WTC11 (cell line): ENCODE measurements around the gene ANO8. TPM values are rescaled to one million over a fixed set of nuclear protein-coding genes. Genes with fewer than 3 reads are reported as not detected.

Source experiments
- ELF4 ChIP-seq: sonication (generic); formaldehyde crosslinking; IDR thresholded peaks from 2 replicates; pipeline ENCODE4 v1.8.1; 2022; ENCODE audit warnings: low read depth, mild to moderate bottlenecking, moderate library complexity, missing genetic modification reagents
- EMX1 ChIP-seq: fragments of 250-450 bp; sonication (Bioruptor Pico); IDR thresholded peaks from 2 replicates; pipeline ENCODE4 v1.8.0; 2021; ENCODE audit warnings: mild to moderate bottlenecking
- GRHL2 ChIP-seq: fragments of 250-450 bp; sonication (Bioruptor Pico); IDR thresholded peaks from 2 replicates; pipeline ENCODE4 v1.8.0; 2022; ENCODE audit warnings: mild to moderate bottlenecking, moderate library complexity; ENCODE audit not compliant: insufficient replicate concordance, severe bottlenecking
- GTF2I ChIP-seq: fragments of 250-450 bp; sonication (Bioruptor Pico); conservative IDR thresholded peaks from 2 replicates; pipeline ENCODE4 v1.4.0; 2021; ENCODE audit warnings: mild to moderate bottlenecking
- NFATC4 ChIP-seq: fragments of 250-450 bp; sonication (Bioruptor Pico); IDR thresholded peaks from 2 replicates; pipeline ENCODE4 v1.9.0; 2021; ENCODE audit warnings: mild to moderate bottlenecking
- NR2C2 ChIP-seq: sonication (generic); formaldehyde crosslinking; IDR thresholded peaks from 2 replicates; pipeline ENCODE4 v1.8.0; 2022; ENCODE audit warnings: mild to moderate bottlenecking, missing genetic modification reagents
- PRRX2 ChIP-seq: fragments of 250-450 bp; sonication (Bioruptor Pico); IDR thresholded peaks from 2 replicates; pipeline ENCODE4 v1.8.0; 2021; ENCODE audit warnings: mild to moderate bottlenecking
- TCF7 ChIP-seq: sonication (generic); formaldehyde crosslinking; IDR thresholded peaks from 2 replicates; pipeline ENCODE4 v1.8.0; 2022; ENCODE audit warnings: mild to moderate bottlenecking, low read depth, missing genetic modification reagents, moderate library complexity
- ZNF219 ChIP-seq: sonication (generic); formaldehyde crosslinking; IDR thresholded peaks from 2 replicates; pipeline ENCODE4 v1.8.0; 2023; ENCODE audit warnings: missing genetic modification reagents, mild to moderate bottlenecking, borderline replicate concordance
- ZNF396 ChIP-seq: fragments of 250-450 bp; sonication (Bioruptor Pico); IDR thresholded peaks from 2 replicates; pipeline ENCODE4 v1.8.0; 2021; ENCODE audit warnings: mild to moderate bottlenecking, moderate library complexity, borderline replicate concordance
- ZNF416 ChIP-seq: fragments of 250-450 bp; sonication (Bioruptor Pico); IDR thresholded peaks from 2 replicates; pipeline ENCODE4 v1.9.0; 2021; ENCODE audit warnings: mild to moderate bottlenecking, inconsistent platforms
- ZNF423 ChIP-seq: fragments of 250-450 bp; sonication (Bioruptor Pico); IDR thresholded peaks from 2 replicates; pipeline ENCODE4 v2.1.2; 2022; ENCODE audit warnings: mild to moderate bottlenecking, moderate library complexity
- total RNA-seq: library from RNA; stranded (reverse); gene quantifications from 3 replicates; pipeline ENCODE4 v1.2.3, GENCODE V29; 2021
- TF ChIP-seq, protein P1 (sequence below): sonication (generic); formaldehyde crosslinking; IDR thresholded peaks from 2 replicates; pipeline ENCODE4 v1.8.0; 2023; ENCODE audit warnings: missing genetic modification reagents, mild to moderate bottlenecking, borderline replicate concordance
- TF ChIP-seq, protein P2 (sequence below): sonication (generic); formaldehyde crosslinking; IDR thresholded peaks from 2 replicates; pipeline ENCODE4 v1.8.1; 2022; ENCODE audit warnings: low read depth, mild to moderate bottlenecking, moderate library complexity, missing genetic modification reagents, borderline replicate concordance
- TF ChIP-seq, protein P3 (sequence below): sonication (generic); formaldehyde crosslinking; conservative IDR thresholded peaks from 2 replicates; pipeline ENCODE4 v1.8.1; 2023; ENCODE audit warnings: mild to moderate bottlenecking, low read depth, missing genetic modification reagents, moderate library complexity
- TF ChIP-seq, protein P4 (sequence below): sonication (generic); formaldehyde crosslinking; IDR thresholded peaks from 2 replicates; pipeline ENCODE4 v1.8.0; 2022; ENCODE audit warnings: mild to moderate bottlenecking, missing genetic modification reagents
- TF ChIP-seq, protein P5 (sequence below): sonication (generic); formaldehyde crosslinking; IDR thresholded peaks from 2 replicates; pipeline ENCODE4 v1.8.0; 2023; ENCODE audit warnings: mild to moderate bottlenecking, missing genetic modification reagents
- TF ChIP-seq, protein P6 (sequence below): fragments of 250-450 bp; sonication (Bioruptor Pico); conservative IDR thresholded peaks from 2 replicates; pipeline ENCODE4 v1.9.0; 2021; ENCODE audit warnings: mild to moderate bottlenecking
- TF ChIP-seq, protein P7 (sequence below): sonication (generic); formaldehyde crosslinking; IDR thresholded peaks from 2 replicates; pipeline ENCODE4 v1.8.1; 2023; ENCODE audit warnings: mild to moderate bottlenecking, missing genetic modification reagents

Gene ANO8
- total RNA-seq, 1 experiment from 2014 or later: 32.6 TPM

DNA sequence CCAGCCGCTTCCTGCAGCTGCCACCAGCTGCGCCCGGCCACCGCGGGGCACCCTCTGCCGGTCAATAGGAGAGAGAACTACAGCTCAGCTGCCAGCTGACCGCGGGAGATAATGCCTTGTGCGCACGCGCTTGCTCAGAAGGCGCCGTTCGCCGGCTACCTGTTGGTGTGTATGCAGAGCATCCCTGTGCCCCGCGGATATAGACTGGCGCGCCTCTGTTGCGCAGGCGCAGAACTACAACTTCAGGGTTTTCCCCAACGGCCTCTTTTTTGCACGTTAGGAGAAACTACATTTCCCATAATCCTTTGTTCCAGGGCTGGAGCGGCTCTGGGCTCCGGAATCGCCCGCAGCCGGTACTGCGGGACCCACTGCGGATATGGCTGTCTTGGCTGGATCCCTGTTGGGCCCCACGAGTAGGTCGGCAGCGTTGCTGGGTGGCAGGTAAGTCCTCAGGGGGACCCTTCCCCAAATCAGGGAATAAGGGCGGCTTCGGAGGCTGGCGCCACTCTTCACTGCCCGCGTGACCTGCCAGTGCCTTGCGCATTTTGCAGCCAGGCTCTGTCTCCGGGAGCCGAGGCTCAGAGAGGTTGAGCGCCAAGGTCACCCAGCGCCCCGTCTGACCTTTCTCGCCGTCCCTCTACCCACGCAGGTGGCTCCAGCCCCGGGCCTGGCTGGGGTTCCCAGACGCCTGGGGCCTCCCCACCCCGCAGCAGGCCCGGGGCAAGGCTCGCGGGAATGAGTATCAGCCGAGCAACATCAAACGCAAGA, 29.0 kb downstream of the ANO8 start, which contains the start of gene MRPL34 (continued):
- 0 out of 2 replicates have a peak, but pooled peaks have one; percentile 37 for TF ChIP-seq GTF2I (CRISPR knock-in tag)
- no peak for TF ChIP-seq GRHL2 (CRISPR knock-in tag)
- no peak for TF ChIP-seq ZNF396
- TF ChIP-seq ZNF219: no peak
- TF ChIP-seq, protein P1, sequence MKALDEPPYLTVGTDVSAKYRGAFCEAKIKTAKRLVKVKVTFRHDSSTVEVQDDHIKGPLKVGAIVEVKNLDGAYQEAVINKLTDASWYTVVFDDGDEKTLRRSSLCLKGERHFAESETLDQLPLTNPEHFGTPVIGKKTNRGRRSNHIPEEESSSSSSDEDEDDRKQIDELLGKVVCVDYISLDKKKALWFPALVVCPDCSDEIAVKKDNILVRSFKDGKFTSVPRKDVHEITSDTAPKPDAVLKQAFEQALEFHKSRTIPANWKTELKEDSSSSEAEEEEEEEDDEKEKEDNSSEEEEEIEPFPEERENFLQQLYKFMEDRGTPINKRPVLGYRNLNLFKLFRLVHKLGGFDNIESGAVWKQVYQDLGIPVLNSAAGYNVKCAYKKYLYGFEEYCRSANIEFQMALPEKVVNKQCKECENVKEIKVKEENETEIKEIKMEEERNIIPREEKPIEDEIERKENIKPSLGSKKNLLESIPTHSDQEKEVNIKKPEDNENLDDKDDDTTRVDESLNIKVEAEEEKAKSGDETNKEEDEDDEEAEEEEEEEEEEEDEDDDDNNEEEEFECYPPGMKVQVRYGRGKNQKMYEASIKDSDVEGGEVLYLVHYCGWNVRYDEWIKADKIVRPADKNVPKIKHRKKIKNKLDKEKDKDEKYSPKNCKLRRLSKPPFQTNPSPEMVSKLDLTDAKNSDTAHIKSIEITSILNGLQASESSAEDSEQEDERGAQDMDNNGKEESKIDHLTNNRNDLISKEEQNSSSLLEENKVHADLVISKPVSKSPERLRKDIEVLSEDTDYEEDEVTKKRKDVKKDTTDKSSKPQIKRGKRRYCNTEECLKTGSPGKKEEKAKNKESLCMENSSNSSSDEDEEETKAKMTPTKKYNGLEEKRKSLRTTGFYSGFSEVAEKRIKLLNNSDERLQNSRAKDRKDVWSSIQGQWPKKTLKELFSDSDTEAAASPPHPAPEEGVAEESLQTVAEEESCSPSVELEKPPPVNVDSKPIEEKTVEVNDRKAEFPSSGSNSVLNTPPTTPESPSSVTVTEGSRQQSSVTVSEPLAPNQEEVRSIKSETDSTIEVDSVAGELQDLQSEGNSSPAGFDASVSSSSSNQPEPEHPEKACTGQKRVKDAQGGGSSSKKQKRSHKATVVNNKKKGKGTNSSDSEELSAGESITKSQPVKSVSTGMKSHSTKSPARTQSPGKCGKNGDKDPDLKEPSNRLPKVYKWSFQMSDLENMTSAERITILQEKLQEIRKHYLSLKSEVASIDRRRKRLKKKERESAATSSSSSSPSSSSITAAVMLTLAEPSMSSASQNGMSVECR (CRISPR knock-in tag): no peak
- TF ChIP-seq, protein P2, sequence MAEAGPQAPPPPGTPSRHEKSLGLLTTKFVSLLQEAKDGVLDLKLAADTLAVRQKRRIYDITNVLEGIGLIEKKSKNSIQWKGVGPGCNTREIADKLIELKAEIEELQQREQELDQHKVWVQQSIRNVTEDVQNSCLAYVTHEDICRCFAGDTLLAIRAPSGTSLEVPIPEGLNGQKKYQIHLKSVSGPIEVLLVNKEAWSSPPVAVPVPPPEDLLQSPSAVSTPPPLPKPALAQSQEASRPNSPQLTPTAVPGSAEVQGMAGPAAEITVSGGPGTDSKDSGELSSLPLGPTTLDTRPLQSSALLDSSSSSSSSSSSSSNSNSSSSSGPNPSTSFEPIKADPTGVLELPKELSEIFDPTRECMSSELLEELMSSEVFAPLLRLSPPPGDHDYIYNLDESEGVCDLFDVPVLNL (CRISPR knock-in tag): no peak
- TF ChIP-seq EMX1 (CRISPR knock-in tag): no peak; the same call in 1 of the 2 replicates
- TF ChIP-seq, protein P3, sequence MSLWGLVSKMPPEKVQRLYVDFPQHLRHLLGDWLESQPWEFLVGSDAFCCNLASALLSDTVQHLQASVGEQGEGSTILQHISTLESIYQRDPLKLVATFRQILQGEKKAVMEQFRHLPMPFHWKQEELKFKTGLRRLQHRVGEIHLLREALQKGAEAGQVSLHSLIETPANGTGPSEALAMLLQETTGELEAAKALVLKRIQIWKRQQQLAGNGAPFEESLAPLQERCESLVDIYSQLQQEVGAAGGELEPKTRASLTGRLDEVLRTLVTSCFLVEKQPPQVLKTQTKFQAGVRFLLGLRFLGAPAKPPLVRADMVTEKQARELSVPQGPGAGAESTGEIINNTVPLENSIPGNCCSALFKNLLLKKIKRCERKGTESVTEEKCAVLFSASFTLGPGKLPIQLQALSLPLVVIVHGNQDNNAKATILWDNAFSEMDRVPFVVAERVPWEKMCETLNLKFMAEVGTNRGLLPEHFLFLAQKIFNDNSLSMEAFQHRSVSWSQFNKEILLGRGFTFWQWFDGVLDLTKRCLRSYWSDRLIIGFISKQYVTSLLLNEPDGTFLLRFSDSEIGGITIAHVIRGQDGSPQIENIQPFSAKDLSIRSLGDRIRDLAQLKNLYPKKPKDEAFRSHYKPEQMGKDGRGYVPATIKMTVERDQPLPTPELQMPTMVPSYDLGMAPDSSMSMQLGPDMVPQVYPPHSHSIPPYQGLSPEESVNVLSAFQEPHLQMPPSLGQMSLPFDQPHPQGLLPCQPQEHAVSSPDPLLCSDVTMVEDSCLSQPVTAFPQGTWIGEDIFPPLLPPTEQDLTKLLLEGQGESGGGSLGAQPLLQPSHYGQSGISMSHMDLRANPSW (CRISPR knock-in tag): no peak
- no peak for TF ChIP-seq TCF7 (CRISPR knock-in tag)
- no peak for TF ChIP-seq ELF4 (CRISPR knock-in tag)
- TF ChIP-seq, protein P4, sequence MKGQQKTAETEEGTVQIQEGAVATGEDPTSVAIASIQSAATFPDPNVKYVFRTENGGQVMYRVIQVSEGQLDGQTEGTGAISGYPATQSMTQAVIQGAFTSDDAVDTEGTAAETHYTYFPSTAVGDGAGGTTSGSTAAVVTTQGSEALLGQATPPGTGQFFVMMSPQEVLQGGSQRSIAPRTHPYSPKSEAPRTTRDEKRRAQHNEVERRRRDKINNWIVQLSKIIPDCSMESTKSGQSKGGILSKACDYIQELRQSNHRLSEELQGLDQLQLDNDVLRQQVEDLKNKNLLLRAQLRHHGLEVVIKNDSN: peak; percentile 69
- TF ChIP-seq, protein P5, sequence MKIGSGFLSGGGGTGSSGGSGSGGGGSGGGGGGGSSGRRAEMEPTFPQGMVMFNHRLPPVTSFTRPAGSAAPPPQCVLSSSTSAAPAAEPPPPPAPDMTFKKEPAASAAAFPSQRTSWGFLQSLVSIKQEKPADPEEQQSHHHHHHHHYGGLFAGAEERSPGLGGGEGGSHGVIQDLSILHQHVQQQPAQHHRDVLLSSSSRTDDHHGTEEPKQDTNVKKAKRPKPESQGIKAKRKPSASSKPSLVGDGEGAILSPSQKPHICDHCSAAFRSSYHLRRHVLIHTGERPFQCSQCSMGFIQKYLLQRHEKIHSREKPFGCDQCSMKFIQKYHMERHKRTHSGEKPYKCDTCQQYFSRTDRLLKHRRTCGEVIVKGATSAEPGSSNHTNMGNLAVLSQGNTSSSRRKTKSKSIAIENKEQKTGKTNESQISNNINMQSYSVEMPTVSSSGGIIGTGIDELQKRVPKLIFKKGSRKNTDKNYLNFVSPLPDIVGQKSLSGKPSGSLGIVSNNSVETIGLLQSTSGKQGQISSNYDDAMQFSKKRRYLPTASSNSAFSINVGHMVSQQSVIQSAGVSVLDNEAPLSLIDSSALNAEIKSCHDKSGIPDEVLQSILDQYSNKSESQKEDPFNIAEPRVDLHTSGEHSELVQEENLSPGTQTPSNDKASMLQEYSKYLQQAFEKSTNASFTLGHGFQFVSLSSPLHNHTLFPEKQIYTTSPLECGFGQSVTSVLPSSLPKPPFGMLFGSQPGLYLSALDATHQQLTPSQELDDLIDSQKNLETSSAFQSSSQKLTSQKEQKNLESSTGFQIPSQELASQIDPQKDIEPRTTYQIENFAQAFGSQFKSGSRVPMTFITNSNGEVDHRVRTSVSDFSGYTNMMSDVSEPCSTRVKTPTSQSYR (CRISPR knock-in tag): no peak
- TF ChIP-seq NFATC4: no peak
- TF ChIP-seq, protein P6, sequence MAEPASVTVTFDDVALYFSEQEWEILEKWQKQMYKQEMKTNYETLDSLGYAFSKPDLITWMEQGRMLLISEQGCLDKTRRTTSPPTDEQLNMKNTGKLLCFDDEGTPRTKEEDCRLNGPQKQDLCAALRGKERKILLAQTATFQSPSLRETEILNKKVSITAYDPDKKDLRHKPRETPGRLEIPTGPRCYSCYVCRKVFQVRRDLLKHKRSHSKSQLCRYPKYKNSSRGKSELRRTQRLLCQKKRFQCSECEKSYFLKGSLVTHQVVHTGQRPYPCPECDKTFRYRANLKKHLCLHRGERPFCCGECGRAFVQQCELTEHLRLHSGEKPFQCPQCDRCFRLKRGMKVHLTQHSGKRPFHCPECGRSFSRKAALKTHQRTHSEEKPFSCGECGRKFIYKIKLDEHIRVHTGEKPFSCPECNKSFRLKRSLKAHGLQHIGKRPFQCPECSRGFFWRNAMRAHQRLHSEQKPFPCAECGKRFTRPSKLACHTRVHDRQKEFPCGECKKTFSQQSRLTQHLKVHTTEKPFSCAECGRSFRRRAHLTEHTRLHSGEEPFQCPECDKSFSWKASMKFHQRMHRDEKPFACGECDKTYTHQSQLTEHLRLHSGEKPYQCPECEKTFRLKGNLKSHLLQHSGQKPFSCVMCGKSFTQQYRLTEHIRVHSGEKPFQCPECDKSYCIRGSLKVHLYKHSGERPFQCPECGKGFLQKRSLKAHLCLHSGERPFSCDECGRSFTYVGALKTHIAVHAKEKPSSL: no peak
- TF ChIP-seq NR2C2 (CRISPR knock-in tag): no peak
- no peak for TF ChIP-seq PRRX2 (CRISPR knock-in tag)
- TF ChIP-seq ZNF416 (CRISPR knock-in tag): no peak; the same call in none of the 2 replicates
- TF ChIP-seq, protein P7, sequence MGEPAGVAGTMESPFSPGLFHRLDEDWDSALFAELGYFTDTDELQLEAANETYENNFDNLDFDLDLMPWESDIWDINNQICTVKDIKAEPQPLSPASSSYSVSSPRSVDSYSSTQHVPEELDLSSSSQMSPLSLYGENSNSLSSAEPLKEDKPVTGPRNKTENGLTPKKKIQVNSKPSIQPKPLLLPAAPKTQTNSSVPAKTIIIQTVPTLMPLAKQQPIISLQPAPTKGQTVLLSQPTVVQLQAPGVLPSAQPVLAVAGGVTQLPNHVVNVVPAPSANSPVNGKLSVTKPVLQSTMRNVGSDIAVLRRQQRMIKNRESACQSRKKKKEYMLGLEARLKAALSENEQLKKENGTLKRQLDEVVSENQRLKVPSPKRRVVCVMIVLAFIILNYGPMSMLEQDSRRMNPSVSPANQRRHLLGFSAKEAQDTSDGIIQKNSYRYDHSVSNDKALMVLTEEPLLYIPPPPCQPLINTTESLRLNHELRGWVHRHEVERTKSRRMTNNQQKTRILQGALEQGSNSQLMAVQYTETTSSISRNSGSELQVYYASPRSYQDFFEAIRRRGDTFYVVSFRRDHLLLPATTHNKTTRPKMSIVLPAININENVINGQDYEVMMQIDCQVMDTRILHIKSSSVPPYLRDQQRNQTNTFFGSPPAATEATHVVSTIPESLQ (CRISPR knock-in tag): no peak
- TF ChIP-seq ZNF423: no peak; the same call in 1 of the 2 replicates
